Raji (cell line): Measurements from ENCODE around the gene IFI27L2.

ENCODE experiments used
- POLR2A ChIP-seq: IDR thresholded peaks from 2 replicates; pipeline ENCODE4 v1.6.1; 2011; ENCODE audit warnings: low read depth, low read length, control low read depth; ENCODE audit not compliant: insufficient read depth

IFI27L2 gene

DNA sequence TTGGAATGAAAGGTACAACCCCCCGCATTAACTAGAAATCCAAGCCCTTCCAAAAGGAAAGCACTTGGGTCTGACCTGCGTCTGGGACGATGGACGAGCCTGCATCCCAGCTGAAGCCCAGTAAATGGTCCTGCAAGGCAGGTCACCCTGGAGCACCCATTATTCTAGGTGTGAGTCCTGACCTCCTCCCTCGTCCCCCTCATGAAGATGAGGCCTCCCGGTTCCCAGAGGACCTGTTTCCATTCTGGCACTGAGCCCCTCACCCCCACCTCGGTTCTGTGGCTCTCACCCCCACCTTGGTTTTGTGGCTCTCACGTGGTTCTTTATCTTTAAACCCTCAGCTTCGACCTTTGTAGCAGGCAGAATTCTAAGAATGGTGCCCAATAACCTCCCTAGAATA lies 11.5 kb downstream of the IFI27L2 start:
- TF ChIP-seq POLR2A = no peak

- TF ChIP-seq POLR2A = no peak
Observed at GRCh38 chr14:94116701-94117100, 12.7 kb downstream of the IFI27L2 start.

DNA sequence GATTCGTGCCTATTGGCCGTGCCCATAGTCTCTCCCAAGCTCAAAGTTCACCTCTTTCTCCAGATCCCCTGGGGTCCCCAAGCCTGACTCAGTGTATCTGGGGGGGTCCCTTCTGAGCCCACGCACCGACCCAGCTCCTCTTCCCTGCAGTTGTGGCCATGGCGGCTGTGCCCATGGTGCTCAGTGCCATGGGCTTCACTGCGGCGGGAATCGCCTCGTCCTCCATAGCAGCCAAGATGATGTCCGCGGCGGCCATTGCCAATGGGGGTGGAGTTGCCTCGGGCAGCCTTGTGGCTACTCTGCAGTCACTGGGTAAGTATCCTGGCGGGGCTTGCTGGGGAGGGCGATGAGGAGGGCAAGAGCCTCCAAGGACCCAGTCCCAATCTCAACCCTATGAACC lies 13.8 kb downstream of the IFI27L2 start:
- no peak for TF ChIP-seq POLR2A

- TF ChIP-seq POLR2A = no peak
Observed at GRCh38 chr14:94115058-94115591, 14.3 kb downstream of the IFI27L2 start.

DNA sequence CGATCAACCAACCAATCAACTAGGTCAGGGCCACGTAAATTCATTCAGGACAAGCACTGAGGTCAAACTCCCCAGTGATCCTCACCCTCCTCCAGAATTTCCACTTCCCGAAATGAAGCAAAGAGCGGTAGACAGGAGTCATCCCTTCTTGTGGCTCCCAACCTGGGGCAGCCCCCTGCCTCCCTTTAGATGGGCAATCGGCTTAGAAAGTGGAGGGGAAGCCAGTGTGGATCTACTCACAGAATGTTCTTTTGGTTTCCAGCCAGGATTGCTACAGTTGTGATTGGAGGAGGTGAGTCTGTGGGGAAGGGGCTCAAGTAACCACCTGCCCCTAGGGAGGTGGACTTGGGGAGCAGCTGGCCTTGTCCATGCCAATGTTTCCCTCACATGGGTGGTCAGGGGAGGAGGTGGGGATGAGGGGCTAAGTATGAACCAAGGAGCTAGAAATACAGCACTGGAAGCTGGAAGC lies 14.8 kb downstream of the IFI27L2 start:
- TF ChIP-seq POLR2A = no peak

DNA sequence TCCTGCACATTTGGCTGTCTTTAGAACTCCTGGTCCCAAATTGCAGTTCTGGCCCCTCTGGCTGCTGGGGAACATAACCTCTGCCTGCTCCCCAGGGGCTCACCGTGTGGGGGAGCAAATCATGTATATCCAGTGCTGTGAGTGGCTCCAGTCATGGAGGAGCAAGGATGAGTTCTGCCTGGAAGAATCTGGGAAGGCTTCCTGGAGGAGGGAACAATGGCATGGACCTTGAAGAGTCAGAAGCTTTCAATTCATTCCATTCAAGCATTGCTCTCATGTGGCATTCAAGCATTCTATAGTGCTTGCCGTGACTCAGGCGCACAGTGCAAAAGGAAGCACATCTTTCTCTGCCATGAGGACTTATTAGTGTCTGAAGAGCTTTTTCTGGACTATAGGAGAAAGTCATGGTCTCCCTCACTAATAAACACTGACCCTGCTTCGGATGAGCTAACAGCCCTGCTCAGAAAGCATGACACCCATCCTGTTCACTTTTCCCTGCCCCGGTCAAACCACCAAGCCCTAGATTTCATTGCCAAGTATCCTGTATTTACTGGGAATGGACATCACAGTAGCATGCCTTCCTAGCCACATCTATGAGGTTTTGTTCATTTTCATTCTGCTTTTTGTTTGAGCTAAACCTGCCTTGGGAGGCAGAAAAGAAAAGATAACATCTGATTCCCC lies 15.4 kb downstream of the IFI27L2 start:
- TF ChIP-seq POLR2A = no peak

- TF ChIP-seq POLR2A = no peak
Observed at GRCh38 chr14:94113490-94113889, 15.9 kb downstream of the IFI27L2 start.

- no peak for TF ChIP-seq POLR2A
Observed at GRCh38 chr14:94113073-94113472, 16.3 kb downstream of the IFI27L2 start.

DNA sequence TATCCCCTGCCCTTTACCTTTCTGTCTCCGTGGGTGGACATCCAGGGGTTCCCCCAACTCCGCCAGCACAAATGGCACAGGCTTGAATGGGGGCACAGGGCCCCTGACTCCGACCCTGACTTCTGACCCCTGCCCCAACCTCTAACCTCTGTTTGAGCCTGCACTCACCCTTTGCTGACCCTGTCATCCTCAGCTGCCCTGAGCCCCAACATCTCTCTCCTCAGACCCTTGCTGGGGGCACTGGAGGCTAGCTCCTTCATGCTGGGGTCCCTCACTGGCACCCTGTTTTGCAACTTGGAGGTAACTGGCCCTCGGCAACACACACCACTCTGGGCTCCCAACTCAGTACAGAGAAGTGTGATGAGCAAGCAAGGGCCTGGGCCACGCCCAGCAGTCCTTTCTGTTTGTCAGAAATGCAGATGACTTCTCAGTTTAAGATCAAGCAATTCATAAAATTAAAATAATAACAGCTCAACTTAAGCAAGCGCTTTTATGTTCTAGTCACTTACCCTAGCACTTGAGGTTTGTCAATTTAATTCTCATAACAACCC lies 16.8 kb downstream of the IFI27L2 start:
- TF ChIP-seq POLR2A = no peak

GRCh38 chr14:94111276-94112095 lies 17.9 kb downstream of the IFI27L2 start:
- TF ChIP-seq POLR2A = no peak

- TF ChIP-seq POLR2A = no peak
Observed at GRCh38 chr14:94110552-94111181, 18.7 kb downstream of the IFI27L2 start, which contains the start of gene IFI27. TSS of gene IFI27 (plus strand) at chr14:94110736.

- TF ChIP-seq POLR2A = no peak
Observed at GRCh38 chr14:94109915-94110250, 19.5 kb downstream of the IFI27L2 start.

GRCh38 chr14:94104731-94105130 lies 24.7 kb downstream of the IFI27L2 start:
- no peak for TF ChIP-seq POLR2A

GRCh38 chr14:94103554-94104150 lies 25.8 kb downstream of the IFI27L2 start:
- TF ChIP-seq POLR2A = no peak
